ENCODE measurements around the gene LPCAT3. TPM values are rescaled to one million over a fixed set of nuclear protein-coding genes. Genes with fewer than 3 reads are reported as not detected.

LPCAT3 gene
- total RNA-seq, 1 donor from 2014 or later, result 13.1 TPM

DNA sequence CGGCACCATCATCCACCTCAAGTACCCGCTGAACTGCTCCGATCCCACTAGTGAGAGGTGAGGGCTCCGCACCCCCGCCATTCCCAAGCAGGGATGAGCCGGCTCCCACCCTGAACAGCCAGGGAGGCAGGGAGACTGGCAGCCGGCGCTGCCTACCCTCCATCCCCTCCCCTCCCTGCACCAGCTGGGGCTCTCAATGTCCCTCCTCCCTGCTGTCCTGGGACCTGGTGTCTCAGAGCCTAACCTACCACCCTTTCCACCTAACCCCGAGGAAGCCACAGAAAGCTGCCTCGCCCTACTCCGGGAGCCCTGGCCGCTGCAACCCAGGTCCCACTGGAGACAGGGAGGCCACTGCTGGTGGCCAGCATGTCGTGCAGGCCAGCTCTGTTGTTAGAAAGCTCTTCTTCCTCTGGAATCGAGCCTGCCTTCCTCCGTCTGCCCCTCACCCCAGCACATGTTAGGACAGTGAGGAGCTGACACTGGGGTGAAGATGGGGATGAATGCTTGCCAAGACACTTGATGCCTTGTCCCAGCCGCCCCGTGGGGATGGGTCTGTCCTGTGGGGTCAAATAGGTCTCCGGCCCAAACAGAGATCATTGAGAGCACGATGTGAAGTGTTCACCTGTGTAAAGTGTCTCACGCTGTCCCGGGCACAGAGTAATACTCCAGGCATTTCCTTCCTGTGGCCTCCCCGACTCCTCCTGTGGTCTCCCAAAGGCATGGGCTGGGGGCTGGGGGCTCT, 66.0 kb downstream of the LPCAT3 start:
- no peak for DNase-seq

DNA sequence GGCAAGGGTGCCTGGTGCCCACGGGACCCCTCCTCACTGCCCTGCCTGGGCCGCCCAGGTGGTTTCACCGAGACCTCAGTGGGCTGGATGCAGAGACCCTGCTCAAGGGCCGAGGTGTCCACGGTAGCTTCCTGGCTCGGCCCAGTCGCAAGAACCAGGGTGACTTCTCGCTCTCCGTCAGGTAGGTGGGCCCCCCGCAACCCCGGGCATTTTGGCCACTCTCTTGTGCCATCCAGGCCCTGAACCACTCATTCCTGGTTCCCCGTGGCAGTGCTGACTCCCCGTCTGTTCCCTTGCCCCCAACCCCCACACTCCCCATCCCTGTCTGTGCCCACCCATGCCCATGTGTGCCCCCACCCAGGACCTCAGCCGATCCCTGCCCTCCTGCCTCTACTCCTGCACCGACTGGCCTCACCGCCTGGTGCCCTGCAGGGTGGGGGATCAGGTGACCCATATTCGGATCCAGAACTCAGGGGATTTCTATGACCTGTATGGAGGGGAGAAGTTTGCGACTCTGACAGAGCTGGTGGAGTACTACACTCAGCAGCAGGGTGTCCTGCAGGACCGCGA, 66.6 kb downstream of the LPCAT3 start:
- no peak for DNase-seq

DNA sequence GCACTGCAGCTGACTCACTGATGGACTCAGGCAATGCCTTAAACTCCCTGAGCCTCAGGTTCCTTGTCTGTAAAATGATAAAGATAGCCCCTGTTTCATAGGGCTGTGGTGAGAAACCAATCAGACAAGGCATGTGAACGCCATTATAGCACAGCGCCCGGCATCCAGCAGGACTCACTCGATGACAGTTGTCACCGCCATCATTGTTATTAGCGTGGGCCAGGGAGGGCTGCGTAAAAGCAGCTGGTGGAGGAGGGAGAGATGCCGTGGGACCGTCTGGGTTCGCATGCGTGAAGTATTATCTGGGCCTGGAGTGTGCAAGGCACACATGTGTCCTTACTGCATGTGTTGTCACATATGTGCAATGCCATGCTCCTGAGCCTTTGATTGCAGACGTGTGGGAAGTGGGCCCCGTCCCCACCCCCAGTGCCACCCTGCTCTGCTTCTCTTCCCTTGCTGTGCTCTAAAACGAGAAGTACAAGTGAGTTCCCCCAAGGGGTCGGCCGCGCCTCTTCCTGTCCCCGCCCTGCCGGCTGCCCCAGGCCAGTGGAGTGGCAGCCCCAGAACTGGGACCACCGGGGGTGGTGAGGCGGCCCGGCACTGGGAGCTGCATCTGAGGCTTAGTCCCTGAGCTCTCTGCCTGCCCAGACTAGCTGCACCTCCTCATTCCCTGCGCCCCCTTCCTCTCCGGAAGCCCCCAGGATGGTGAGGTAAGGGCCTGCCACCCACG, 67.3 kb downstream of the LPCAT3 start, which contains the start of gene PTPN6:
TSS of gene PTPN6 (plus strand) at position 546 of the 730 bp plus-strand sequence. CDS start at position 703, 157 bp downstream.
- no peak for DNase-seq

DNA sequence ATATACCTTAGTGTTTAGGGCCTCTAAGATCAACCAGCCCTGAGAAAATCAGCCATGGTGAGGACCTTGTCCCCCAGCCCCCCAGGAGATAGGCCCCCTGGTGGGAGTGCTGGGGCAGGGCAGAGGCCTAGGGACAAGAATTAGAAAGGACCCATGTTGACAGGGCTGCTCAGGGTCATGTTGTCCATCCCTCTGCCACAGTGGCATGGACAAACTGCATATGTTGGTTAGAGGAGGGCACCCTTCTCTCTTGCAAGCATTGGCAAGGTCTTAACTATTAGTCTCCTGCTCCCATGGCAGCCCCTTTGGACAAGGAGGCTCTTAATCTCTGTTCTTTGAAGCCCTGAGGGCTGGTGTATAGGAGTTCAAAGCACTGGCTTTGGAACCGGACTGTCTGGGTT, 67.9 kb downstream of the LPCAT3 start:
- no peak for DNase-seq

- DNase-seq, result no peak
Measured at GRCh38 chr12:6948873-6949594, 69.2 kb downstream of the LPCAT3 start.

DNA sequence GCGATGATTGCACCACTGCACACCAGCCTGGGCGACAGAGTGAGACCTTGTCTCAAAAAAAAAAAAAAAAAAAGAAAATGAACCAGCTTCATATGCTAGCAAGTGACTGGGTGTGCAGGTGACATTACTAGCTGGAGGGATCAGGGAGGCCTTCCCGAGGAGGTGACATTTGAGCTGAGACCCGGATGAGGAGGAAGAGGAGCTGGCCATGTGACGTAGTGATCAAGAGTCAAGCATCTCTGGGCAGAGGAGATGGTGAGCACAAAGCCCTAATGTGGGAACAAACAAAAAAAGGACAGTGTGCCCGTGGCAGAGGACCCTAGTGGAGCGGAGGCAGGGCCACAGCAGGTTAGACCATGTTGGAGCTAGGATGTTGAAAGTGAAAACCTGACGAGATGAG, 70.7 kb downstream of the LPCAT3 start:
- DNase-seq, result no peak

DNA sequence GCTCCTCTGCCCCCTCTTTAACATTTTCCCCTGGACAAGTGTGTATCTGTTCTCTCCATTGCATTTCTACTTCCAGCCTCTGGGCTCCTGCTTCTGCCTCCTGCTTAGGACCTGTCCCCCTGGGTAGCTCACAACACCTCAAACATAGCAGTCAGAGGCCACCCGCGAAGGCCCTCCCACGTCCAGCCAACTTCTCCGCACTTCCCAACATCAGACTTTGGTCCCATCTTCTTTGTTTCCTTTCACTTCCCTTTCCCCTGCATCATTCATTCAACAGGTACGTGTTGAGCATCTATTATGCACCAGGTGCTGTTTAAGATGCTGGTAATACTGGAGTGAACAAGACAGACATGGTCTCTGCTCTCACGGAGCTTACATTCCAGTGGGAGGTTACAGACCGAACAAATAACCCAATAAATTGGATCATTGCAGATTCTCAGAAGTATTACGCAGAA, 71.3 kb downstream of the LPCAT3 start:
- no peak for DNase-seq

- DNase-seq, result peak; percentile 78
Measured at GRCh38 chr12:6946033-6946919, 72.0 kb downstream of the LPCAT3 start.

- no peak for DNase-seq
Measured at GRCh38 chr12:6945613-6946012, 72.7 kb downstream of the LPCAT3 start.

- peak; percentile 98 for DNase-seq
Measured at GRCh38 chr12:6944381-6945186, 73.7 kb downstream of the LPCAT3 start.

GRCh38 chr12:6943722-6944380, 74.4 kb downstream of the LPCAT3 start, which contains the start of the genes C12orf57 and RNU7-1:
C12orf57 (plus strand) TSS chr12:6944022; CDS start chr12:6944122, 100 bp downstream.
RNU7-1 (plus strand) TSS chr12:6943816.
- DNase-seq, result peak; percentile 95

DNA sequence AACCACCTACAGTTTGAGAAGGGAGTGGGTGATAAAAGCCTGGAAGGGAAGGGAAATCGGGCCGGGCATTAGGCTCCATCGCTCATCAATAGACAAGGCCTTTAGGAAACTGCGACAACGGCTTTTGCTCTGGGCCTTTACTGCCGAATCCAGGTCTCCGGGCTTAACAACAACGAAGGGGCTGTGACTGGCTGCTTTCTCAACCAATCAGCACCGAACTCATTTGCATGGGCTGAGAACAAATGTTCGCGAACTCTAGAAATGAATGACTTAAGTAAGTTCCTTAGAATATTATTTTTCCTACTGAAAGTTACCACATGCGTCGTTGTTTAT, 74.9 kb downstream of the LPCAT3 start:
- peak; percentile 96 for DNase-seq

DNA sequence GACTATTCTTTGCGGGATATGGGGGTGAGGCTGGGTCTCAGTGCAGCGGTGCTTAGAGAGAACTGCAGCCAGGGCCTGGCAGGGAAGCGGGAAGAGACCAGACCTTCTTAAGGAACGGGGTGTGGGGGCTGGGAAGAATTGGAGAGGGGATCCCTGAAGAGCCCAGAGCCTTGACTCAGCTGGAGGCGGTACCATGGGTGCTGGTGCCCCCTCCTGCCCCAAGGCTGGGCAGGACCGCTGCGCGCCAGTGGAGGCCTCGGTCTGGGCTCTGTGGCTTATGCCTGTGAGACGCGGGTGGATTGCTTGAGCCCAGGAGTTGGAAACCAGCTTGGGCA, 76.0 kb downstream of the LPCAT3 start:
- DNase-seq, result no peak

DNA sequence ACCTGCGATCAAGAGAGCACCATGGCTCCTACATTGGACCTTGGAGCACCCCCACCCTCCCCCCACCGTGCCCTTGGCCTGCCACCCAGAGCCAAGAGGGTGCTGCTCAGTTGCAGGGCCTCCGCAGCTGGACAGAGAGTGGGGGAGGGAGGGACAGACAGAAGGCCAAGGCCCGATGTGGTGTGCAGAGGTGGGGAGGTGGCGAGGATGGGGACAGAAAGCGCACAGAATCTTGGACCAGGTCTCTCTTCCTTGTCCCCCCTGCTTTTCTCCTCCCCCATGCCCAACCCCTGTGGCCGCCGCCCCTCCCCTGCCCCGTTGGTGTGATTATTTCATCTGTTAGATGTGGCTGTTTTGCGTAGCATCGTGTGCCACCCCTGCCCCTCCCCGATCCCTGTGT, 76.5 kb downstream of the LPCAT3 start:
- no peak for DNase-seq

DNA sequence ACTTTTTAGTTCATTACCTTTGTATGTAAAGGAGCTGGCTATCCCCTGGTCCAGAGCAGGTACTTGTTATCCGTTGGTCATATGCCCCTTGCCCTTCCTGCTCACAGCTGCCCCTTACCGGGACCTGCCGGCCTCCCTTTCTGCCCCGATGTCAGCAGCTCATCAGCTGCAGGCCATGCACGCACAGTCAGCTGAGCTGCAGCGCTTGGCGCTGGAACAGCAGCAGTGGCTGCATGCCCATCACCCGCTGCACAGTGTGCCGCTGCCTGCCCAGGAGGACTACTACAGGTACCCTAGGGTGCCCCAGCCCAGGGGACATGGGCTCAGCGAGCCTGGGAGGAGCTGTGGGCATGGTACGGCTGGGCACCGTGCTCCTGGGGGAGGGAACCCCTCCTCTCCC, 77.0 kb downstream of the LPCAT3 start:
- no peak for DNase-seq

DNA sequence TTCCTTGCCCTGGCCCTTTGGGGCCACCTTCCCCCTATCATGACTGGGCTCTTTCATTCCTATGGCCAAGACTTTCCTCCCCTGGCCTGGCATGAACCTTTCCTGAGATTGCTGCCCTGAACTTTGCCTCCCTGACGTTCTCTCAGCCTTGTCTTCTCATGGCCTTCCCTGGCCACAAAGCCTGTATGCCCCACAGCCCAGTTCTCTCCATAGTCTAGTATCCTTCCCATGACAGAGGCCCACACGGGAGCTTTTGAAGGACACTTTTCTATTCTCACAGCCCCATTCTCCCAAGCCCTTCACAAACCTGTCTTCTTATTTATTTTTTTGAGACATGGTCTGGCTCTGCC, 79.1 kb downstream of the LPCAT3 start:
- no peak for DNase-seq

- DNase-seq, result no peak
Measured at GRCh38 chr12:6938353-6939190, 79.7 kb downstream of the LPCAT3 start.

DNA sequence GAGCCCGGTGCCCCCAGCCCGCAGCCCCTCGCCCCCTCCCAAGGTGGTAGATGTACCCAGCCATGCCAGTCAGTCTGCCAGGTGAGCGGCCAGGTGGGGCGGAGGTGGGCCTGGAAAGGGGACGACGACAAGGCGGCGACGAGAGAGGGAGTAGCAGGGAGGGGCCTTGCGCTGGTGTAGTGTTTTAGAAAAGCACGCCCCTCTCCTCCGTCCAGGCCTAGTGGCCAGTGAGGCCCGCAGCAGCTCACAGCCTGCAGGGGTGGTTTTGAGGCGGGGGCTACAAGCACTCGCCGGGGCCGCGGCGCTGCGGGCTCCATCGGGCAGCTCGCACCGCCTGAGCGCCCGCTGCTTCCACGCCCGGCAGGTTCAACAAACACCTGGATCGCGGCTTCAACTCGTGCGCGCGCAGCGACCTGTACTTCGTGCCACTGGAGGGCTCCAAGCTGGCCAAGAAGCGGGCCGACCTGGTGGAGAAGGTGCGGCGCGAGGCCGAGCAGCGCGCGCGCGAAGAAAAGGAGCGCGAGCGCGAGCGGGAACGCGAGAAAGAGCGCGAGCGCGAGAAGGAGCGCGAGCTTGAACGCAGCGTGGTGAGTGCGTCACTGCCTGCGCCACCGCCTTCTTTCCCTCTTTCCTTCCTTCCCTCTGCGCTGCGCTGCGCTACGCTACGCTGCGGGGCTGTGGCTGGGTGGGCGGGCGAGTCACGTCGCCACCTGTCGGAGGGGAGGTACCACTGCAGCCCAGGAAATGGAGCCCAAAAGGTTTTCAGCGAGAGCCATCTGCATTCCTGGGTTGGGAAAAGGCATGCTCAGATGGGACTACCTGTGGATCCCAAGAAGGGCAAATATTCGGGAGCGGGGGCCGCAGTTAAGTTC, 80.6 kb downstream of the LPCAT3 start:
- peak; percentile 98 for DNase-seq
